Activated CD8-positive, alpha-beta memory T cell treated with anti-CD3 and anti-CD28 coated beads, Interleukin-2, amount 50 U/mL, for 24 hours (primary cell): ENCODE measurements around the gene GALNTL6.
"Not testable (repeated sequence)": the region's sequence is repeated elsewhere in the genome, so short reads cannot be mapped to it uniquely, and the experiment has no call there.

Experiments used
- DNase-seq: peaks from one replicate; pipeline ENCODE4 v3.0.0-alpha.2; 2020; ENCODE audit errors: extremely low read depth

The GALNTL6 gene

DNA sequence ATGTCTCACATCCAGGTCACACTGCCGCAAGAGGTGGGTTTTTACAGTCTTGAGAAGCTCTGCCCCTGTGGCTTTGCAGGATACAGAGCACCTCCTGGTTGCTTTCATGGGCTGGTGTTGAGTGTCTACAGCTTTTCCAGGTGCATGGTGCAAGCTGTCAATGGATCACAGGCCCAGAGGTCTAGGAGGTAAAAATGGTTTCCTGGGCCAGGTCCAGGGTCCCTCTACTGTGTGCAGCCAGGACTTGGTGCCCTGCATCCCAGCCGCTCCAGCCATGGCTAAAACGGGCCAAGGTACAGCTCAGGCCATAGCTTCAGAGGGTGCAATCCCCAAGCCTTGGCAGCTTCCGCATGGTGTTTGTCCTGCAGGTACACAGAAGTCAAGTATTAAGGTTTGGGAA is 921.4 kb downstream of the GALNTL6 start:
- DNase-seq, result no peak

DNA sequence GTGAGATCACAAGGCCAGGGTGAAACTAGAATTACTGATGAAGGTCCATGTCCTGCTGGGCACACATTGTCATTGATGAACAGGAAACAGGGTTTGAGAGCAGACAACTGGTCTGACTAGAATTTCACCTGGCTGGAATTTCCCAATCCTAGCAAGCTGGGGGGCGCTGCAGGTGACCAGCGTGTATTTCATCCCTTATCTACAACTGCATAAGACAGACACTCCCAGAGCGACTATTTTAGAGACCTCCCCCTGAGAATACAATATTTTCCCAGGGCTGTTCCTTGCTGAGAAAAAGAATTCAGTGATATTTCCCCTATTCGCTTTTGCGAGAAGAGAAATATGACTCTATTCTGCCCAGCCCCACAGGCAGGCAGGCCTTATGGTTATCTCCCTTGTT is 922.8 kb downstream of the GALNTL6 start:
- no peak for DNase-seq

DNA sequence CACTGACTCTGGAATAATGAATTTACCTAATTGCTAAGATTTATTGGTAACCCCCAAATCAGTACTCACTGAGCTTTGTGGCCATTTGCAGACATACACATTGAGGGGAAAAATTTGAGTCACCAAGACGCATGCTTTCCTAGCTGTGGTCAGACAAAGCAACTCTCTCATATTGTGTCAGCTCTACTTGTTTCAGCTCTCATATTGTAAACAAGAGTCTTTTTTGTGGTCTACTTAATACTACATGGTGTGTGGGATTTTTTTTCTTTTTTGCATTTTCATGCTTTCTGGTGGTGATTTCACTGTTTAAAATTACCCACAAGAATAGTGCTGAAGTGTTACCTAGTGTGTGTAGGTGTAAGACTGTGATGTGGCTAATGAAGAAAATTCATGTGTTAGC is 927.2 kb downstream of the GALNTL6 start:
- DNase-seq, result no peak

DNA sequence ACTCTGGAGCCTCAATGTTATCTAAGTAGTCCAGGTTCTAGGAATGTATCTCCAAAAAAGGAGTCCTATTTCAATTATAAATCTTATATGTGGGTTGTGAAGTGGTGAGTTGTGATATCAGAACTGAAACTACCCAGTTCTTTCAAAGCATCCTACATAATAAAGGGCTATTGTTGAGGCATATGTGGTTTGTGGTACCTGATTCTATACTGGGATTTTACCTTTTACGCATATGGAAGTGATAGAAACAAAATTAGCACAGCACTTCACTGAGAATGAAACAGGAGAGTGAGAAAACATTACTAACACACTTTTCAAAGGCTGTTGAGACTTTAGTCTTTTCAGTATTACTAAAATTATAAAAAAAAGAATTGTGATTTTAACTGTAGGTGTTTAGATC is 937.7 kb downstream of the GALNTL6 start:
- DNase-seq, result no peak

DNA sequence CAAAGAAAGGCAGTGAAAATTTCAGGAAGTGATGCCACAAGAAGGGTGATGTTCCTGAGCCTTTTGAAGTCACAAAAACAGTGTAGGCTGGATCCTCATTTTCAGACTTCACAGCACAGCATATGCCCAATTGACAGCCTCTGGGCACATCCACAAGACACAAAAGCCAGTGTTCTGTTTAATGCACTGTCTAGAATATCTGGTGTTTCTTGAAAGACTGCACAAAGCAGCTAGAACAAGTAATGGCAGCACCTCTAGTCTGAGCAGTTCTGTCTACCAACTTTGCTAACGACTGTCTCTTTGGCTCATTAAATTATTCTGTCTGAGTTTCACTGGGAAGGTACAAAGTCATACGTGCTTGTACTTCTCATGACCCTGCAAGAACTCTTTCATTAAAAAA is 938.3 kb downstream of the GALNTL6 start:
- DNase-seq, result no peak

DNA sequence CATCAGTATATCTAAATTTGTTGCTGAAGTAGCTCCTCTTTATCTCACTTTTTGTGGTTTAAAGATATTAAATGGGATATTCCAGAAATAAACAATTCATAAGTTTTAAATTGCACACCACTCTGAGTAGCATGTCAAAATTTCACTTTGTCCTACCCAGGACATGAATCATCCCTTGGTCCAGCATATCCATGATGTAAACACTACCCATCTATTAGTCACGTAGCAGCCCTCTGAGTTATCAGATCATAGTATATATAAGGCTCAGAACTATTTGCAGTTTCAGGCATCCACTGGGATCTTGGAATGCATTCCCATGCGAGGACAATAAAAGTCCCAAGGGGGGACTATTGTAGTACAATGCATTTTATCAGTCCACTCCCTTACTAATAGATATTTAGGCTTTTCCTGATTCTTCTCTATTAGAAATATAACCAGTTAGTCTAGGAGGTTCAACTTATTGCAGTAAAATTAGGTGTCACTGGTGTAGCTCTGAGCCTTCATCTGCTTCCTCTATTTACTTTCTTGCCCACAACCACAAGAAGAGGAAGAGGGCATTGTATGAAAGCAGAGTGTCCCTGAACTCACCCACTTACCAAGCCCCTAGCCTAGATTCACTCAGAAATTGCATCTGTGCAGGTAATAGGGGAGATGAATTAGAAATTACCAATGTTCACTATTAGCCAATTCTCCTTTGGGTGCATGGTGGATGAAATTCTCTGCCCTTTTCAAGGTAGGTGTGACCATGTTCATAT is 945.6 kb downstream of the GALNTL6 start:
- no peak for DNase-seq

DNA sequence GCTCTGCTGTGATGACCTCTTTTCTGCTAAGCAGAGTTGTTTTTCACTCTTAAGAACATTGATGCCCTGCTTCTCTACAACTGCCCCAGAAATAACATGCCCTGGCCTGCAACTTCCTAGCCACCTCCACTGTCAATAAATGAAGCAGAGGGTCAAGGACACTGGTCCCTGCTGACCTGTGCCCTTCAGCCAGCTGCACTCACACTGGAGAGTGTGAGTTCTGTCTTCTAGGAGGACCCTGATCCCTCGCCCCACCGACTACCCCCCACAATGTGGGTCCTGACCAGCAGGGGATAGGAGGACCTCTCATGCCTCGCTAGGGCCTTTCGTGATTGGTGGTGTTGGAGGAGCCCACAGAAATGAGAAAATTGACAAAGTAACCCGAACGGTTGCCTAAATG is 947.3 kb downstream of the GALNTL6 start:
- DNase-seq, result no peak

DNA sequence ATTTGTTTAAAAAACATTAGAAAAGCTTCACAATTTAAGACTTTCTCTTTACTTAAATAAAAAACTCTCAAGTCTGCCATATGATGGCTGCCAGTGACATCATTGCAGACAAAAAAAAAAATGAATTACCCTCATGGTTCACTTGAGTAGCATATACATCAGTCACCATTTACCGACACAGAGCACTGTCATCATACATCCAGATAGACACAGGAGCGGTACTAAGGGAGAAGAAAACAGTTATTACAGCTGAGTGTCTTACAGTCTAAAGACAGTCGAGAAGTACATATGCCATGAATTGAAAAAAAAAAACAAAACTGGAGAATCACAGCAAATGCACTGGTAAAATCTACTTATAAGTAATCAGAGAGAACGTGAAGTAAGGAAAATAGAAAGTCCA is 949.7 kb downstream of the GALNTL6 start:
- no peak for DNase-seq

DNA sequence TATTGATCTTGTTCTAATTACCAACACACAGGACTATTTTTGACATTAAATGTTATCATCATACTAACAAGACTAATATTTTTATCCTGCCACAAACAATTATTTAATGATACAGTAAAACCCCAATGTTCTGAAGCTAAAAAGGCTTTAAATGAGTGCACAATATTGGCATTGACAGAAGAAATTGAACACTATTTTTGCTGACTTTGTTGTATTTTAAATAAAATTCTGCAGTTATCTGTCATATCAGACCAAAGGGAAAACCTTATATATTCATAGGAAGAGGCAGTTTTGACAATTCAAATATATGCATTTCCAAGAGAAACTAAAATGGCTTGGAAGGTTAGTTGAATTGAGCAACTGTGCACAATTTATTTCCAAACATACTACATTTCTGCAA is 957.6 kb downstream of the GALNTL6 start:
- no peak for DNase-seq

DNA sequence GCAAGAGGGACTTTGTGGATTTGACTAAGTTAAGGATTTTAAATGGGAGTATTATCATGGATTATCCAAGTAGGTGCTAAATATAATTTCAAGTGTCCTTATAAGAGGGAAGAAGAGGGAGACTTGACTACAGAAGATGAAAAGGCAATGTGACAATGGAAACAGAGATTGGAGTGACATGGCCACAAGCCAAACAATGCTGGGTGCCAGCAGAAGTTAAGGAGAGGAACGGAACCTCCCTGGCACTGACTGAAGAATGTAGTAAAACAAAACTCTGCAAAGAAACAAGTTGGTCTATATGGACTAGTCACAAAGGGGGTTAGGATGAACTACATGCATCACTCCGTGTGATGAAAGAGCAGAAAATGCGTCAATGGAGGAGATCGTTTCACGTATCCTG is 959.6 kb downstream of the GALNTL6 start:
- no peak for DNase-seq

DNA sequence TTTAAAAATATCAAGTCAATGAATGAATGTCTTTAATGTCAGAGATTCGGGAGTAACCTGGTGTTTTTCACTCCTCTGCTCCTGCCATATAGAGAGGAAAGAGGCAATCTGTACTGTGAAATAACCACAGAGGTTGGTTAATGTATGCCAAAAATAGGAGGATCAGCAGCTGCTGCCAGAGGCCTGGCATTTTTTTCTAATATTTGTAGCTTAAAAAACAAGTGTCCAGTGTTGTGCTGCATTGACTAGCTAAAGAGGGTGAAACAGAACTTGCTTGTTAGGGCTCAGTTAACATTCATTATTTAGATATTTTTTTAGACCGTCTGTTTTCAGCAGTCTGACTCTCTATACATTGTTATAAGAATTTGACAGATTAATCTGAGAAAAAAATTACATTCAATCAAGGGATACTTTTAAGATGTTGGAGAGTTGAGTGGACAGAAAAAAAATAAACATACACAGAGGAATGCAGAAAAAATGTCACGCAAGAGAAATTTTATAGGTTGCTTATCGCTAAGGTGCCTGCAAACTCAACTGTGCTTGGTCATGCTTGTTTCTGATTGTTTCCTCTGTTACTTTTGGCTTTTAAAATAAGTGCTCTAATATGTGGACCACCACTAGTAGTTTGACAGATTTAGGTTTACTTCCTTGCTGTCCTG is 963.1 kb downstream of the GALNTL6 start:
- DNase-seq, result no peak

DNA sequence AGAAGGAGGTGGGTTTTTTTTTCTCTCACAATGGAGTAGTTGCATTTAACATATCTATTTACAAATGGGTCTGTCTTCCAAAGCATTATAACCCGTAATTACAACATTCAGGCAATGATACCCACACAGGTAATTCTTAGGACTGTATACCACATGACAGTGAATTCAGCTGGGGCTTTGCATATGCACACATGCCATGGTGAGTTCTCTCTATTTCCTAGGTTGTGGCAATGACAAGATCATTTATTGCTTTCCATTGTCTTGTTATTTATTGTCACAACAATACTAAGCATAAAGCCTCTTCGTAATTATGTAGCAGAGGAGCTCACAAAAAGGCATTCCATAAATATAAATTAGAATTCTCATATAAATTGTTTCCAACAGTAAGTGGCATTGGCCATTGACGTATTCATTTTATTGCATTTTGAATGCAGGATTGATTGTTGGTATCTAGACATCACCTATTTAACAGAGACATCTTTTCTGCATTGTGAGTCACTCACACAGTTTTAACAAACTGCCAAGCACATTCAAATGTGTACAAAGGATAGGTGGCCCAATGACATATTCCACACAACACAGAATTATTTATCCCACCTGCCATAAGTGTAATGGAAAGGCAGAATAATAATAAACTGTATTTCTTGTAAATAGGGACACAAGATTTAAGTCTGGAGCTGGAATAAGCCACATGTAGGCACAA is 964.7 kb downstream of the GALNTL6 start:
- no peak for DNase-seq

DNA sequence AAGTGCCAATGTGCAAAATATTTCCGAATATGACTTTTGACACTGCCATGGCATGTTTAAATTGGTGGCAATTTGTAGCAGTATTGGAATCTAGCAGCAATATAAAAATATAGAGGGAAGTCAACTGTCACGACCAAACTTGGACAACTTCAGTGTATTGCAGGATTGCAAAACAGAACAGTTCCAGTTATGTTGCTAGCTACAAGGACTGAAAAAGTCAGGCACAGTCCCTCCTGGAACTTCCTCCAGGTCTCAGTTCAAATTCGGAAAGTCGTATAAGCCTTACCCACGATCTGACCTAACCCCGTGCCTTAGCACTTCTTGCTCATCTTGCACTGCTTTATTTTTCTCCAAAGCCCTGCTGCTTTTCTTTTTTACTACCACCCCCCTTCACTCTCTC is 965.4 kb downstream of the GALNTL6 start:
- DNase-seq, result no peak

DNA sequence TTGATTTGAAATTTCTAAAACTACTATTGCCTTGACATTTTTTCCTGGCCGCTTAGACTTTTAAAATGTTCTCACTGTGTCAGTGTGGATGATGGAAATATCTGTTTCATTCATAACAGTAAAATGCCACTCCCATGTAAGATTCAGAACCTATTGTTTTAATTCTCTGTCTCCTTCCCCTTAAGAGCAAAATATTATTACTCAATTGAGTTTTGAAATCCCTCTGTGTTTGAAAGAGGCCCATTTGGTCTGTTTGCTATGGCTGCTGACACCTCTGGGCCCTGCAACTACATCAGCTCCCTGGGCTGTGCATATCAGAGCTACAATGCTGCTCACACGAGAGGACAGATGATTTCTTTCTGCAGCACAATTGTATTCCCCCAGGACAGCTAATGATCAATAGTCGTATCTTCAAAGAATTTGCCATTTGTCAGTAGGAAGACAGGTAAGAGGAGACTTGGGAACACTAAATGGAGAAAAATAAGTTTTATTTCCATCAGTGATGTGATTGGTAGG is 967.4 kb downstream of the GALNTL6 start:
- no peak for DNase-seq

DNA sequence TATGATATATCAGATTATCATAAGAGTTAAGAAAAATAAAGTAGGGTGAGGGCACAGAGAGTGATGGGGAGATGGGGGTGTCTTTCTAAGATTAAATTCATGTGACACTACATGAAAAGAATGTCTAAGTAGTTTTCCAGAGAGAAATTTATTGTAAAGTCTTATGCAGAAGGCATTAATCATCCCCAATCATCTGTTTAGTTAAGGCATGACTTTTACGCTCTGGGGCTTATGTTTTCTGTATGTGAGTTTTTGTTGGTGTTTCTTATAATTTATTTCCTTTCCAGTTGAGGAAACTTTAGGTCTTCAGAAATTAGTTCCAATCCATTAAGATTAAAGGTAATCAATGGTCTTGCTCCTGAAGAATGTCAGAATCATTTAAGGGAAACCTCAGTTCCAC is 972.4 kb downstream of the GALNTL6 start:
- no peak for DNase-seq

DNA sequence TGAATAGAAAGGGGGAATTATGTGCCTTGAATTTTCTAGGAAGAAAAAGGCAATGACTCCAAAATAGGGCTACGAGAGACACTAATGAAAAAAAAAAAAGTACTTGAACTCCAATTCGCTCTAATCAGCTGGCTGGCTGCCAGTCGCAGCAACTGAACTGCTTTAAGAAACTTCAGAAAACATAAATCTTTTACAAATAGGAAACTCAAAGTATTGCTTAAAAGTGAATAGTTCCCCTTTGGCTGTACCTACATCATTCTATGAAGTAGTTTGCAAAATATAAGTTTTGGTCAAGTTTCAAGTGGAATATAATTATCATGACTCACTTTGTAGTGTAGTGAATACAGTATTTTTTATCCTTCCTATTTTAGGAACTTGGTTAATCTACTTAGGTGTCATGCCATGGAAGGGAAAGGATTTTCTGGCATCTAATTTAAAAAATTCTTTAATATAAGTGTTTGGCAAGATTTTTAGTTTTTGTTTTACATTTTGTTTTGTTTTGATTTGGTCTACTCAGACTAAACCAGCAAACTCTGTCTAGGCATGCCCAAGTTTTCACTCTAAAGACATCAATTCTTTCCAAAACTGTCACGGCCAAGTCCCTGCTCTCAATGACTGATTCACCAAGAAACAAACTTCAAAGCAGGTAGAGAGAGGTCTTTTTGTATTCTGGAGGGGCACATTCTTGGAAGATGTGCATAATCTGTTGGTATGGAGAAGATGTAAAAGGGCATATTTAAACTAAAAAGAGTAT is 973.0 kb downstream of the GALNTL6 start:
- no peak for DNase-seq

DNA sequence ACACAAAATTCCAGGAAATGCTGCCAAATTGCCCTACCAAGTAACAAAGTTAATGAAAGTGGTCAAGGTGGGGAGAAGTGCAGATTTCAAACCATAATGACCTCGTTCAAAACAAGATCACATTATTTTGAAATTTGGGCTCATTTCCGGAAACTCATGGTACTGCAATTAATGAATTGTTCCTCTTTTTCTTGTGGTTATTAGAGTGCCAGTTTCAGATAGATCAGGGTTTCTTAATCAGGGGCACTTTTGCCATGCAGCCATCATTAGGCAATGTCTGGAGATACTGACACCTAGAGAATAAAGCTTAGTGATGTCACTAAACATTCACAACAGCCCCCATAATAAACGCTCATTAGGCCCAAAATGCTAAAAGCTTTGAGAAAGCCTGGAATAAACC is 973.9 kb downstream of the GALNTL6 start:
- DNase-seq, result no peak

DNA sequence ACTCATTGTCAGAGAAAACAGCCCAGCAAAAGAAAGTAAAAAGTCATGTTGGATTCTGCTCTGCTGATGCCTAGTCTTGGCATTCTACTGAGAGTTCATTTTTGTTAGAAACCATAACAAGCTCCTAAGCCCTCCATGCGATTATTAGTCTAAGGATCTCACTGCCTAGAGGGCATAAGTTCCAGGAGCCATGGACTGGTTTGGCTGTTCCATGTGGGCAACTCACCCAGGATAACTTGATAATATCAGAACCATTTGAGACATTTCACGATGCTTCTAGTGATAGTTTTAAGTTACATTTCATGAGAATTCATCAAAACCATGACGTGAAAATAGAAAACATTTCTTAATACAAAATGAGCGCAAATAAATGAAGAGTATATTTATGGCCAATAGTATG is 978.6 kb downstream of the GALNTL6 start:
- DNase-seq, result no peak

DNA sequence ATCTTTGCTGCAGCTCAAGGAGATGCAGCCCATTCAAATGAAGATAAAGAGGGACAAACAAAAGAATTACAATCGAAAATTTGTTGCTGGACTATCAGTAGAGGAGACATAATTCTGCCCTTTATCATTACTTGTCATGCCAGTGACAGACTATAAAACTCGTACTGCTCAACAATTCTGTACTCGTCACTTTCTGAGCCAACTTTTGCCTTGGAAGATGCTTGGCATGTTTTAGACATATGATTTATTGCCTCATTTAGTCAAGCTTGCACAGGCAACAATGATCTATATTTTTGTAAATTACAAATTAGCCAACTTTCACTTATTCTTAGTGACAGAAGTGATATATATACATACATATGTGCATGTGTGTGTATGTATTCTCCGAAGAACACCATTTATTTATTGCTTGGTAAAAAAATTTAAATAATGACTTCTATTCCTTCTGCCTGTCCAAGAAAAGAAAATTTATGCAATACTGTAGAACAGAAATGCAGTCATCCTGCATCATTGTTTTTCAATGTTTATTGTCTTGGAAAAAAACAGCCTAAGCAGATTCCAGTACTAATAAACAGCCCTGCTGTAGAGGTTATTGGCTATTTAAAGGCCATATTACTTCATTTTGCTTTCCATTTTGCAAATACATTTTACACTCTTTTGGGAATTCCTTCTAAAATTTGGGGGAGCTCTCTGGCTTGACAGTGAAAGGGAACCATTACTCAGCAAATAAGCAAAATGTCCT is 980.5 kb downstream of the GALNTL6 start:
- DNase-seq, result no peak

DNA sequence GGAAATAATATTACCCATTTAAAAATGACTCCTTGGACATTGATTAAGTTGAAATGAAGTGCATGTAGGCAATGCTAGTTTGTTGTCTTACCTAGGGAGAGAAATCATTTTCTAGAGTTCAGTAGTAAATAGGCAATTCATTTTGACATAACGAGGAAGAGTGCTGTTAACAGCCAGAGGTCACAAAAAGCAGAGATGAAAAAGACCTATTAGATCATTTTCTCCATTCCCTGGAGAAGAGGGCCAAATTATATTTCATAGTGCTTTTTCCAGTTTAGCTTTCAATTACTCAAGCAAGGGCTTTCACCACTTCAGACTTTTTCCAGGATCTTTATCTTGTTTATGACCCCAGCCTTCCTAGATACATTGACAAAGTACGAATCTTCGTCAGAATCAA is 981.1 kb downstream of the GALNTL6 start:
- no peak for DNase-seq

DNA sequence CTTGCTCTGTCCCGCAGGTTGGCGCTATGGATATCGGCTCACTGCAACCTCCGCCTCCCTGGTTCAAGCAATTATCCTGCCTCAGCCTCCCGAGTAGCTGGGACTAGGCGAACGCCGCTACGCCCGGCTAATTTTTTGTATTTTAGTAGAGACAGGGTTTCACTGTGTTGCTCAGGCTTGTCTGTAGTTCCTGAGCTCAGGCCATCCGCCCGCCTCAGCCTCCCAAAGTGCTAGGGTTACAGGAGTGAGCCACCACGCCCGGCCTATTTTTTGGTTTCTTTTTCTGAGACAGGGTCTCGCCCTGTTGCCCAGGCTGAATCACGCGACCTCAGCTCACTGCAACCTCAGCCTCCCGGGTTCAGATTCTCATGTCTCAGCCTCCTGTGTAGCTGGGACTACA is 984.1 kb downstream of the GALNTL6 start:
- DNase-seq, result not testable (repeated sequence)
